ENCODE data around the gene AOC2. TPM values are rescaled to one million over a fixed set of nuclear protein-coding genes. Genes with fewer than 3 reads are reported as not detected.

AOC2 gene
- total and polyA plus RNA-seq, 10 of the 15 experiments (the other 5 are each of a cell fraction or from before 2014, with no cell fraction given) = 0.08 to 1.9 (median 0.62) TPM

DNA sequence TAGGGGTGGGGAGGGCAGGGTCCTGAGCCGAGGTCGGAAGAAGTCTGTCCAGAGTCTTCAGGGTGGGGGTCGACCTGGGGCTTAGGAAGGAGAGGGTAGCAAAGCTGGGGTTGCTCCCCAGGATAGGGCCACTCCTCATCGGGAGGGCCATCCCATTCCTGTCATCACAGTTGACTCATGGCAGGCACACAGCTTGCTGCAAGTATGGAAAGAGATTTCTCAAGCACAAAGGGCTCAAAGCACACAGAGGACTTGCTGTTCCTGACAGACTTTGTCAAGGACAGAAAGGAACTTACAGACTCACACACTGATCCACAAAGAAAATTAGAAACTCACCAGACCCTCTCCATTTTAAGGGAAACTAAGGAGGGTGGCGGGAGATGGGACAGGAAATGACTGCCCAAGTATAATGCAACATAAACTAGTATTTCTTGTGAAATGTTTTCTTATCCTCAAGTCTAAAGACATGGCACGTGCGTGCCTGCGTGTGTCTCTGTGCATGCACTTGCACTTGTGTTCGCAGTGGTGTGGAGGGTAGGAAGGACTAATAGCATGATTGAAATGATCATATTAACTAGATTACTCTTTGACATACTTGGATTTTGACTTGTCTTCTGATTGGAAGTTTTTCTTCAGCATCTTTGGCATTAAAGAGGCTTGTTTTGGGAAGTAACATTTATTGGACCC, 2.4 kb downstream of the AOC2 start:
- in situ Hi-C loops (cut with MboI) = no loop called here
- TF ChIP-seq BACH1 (IDR thresholded peaks at IDR 0.05; ENCODE audit: borderline replicate concordance) = no peak
- TF ChIP-seq POLR2A (IDR thresholded peaks at IDR 0.05; ENCODE audit: low read depth, low read length) = peak; percentile 3; the same call in 1 of the 2 replicates
- TF ChIP-seq MLLT1 (IDR thresholded peaks at IDR 0.05) = no peak
- no peak for TF ChIP-seq ZNF217 (IDR thresholded peaks at IDR 0.05)
- TF ChIP-seq POLR2AphosphoS2 (IDR thresholded peaks at IDR 0.05; ENCODE audit: low read depth, low read length) = 0 out of 2 replicates have a peak, but pooled peaks have one; percentile 7
- no peak for TF ChIP-seq MEF2B (IDR thresholded peaks at IDR 0.05; ENCODE audit: partially characterized antibody, poor library complexity, severe bottlenecking)
- no peak for TF ChIP-seq HCFC1 (IDR thresholded peaks at IDR 0.05; ENCODE audit: low read length)
- TF ChIP-seq, protein P1, sequence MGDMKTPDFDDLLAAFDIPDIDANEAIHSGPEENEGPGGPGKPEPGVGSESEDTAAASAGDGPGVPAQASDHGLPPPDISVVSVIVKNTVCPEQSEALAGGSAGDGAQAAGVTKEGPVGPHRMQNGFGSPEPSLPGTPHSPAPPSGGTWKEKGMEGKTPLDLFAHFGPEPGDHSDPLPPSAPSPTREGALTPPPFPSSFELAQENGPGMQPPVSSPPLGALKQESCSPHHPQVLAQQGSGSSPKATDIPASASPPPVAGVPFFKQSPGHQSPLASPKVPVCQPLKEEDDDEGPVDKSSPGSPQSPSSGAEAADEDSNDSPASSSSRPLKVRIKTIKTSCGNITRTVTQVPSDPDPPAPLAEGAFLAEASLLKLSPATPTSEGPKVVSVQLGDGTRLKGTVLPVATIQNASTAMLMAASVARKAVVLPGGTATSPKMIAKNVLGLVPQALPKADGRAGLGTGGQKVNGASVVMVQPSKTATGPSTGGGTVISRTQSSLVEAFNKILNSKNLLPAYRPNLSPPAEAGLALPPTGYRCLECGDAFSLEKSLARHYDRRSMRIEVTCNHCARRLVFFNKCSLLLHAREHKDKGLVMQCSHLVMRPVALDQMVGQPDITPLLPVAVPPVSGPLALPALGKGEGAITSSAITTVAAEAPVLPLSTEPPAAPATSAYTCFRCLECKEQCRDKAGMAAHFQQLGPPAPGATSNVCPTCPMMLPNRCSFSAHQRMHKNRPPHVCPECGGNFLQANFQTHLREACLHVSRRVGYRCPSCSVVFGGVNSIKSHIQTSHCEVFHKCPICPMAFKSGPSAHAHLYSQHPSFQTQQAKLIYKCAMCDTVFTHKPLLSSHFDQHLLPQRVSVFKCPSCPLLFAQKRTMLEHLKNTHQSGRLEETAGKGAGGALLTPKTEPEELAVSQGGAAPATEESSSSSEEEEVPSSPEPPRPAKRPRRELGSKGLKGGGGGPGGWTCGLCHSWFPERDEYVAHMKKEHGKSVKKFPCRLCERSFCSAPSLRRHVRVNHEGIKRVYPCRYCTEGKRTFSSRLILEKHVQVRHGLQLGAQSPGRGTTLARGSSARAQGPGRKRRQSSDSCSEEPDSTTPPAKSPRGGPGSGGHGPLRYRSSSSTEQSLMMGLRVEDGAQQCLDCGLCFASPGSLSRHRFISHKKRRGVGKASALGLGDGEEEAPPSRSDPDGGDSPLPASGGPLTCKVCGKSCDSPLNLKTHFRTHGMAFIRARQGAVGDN (IDR thresholded peaks at IDR 0.05) = no peak
- no peak for TF ChIP-seq SMARCA5 (IDR thresholded peaks at IDR 0.05)
- no peak for TF ChIP-seq LARP7 (IDR thresholded peaks at IDR 0.05)
- TF ChIP-seq NR2C2 (IDR thresholded peaks at IDR 0.05; ENCODE audit: borderline replicate concordance, control insufficient read depth, insufficient read length, low read depth) = no peak
- no peak for TF ChIP-seq STAT3 (IDR thresholded peaks at IDR 0.05; ENCODE audit: low read depth, low read length)
- TF ChIP-seq KAT2A (conservative IDR thresholded peaks at IDR 0.05; ENCODE audit: control insufficient read depth, low read depth, low read length) = no peak
- no peak for TF ChIP-seq HDAC2 (IDR thresholded peaks at IDR 0.05)
- Histone ChIP-seq H3K4me3 (no peak overlapping the region), H3K9ac (ENCODE audit: control insufficient read depth, insufficient read depth, low read length) (no peak overlapping the region), H2AFZ (ENCODE audit: control insufficient read depth, low read depth, low read length) (no peak overlapping the region), H3K36me3 (ENCODE audit: control insufficient read depth in 2 of 2, insufficient read depth in 2 of 2, low read length in 1 of 2) (peaks cover 14 to 20% of the 10 kb centered on the region in 2 experiments), H3K27me3 (replicated peaks in 1 of 2; ENCODE audit: control insufficient read depth in 2 of 2, insufficient read depth in 2 of 2, low read length in 1 of 2) (no peaks in the 10 kb centered on the region), H3K79me2 (ENCODE audit: control insufficient read depth, insufficient read depth, low read length) (no peaks in the 10 kb centered on the region), H3K9me3 (replicated peaks; ENCODE audit: control insufficient read depth, insufficient read depth, low read length) (no peaks in the 10 kb centered on the region), H3K27ac (ENCODE audit: control insufficient read depth, insufficient read depth) (no peak overlapping the region), H3K4me1 (ENCODE audit: control insufficient read depth, insufficient read depth, low read length) (no peaks in the 10 kb centered on the region; the same call in 1 of the 2 replicates), H3K4me2 (ENCODE audit: control insufficient read depth, insufficient read depth) (no peak overlapping the region), H4K20me1 (ENCODE audit: control insufficient read depth, insufficient read depth) (no peaks in the 10 kb centered on the region)
- POLR2A ChIA-PET = interaction anchor here (0.6 kb wide), 1 partner anchor 101 kb away, joined by 3 read pairs; no protein-coding TSS in a partner anchor
- no TSS peak for BruUV-seq (replicated peaks)
- WGBS (ENCODE audit: insufficient coverage, insufficient replicate concordance, low lambda C conversion rate, missing lambda C conversion rate) = 85% methylated on average over 8 of the region's 9 CpGs
- ATAC-seq (no peak), DNase-seq (ENCODE audit: low read depth, low spot score) (no peak), FAIRE-seq (no peak)
- SMC1A ChIA-PET (ENCODE audit: uncharacterized antibody, unreplicated experiment) = interaction anchor here (0.6 to 1.3 kb wide), 3 partner anchors 82 to 218 kb away, joined by 3 to 4 read pairs (median 3); partner anchors contain the start of gene RPL27
- intact Hi-C loops (cut with micrococcal nuclease; ENCODE audit: unreplicated experiment) = loop anchor here (10.0 kb wide), 1 partner anchor 148 kb away; the partner anchor contains the start of gene RPL27
- RAD21 ChIA-PET (ENCODE audit: unreplicated experiment) = interaction anchor here (1.1 to 1.4 kb wide), 2 partner anchors 83 to 151 kb away, joined by 3 to 4 read pairs; partner anchors contain the start of gene RPL27
- CTCF ChIA-PET = interaction anchor here (1.5 to 2.1 kb wide), 2 partner anchors 23 to 151 kb away, joined by 4 to 7 read pairs; partner anchors contain the start of genes BECN1 and RPL27

Data from GM12878 (cell line).